KMS-11 (cell line): Measurements from ENCODE around the gene RPS27A.

Experiments used
- H2AFZ ChIP-seq: fragments of 200-600 bp; sonication (generic); 2 replicates; pipeline ENCODE4 v1.6.1; 2016; ENCODE audit warnings: antibody characterized with exemption, mixed run types, low read depth
- H3K27ac ChIP-seq: fragments of 200-600 bp; sonication (generic); 2 replicates; pipeline ENCODE4 v1.6.1; 2016; ENCODE audit warnings: mild to moderate bottlenecking, mixed run types
- H3K27me3 ChIP-seq: fragments of 200-600 bp; sonication (generic); 2 replicates; pipeline ENCODE4 v1.6.1; 2017; ENCODE audit warnings: mild to moderate bottlenecking, low read depth, mixed run types, moderate library complexity; ENCODE audit not compliant: insufficient read depth
- H3K36me3 ChIP-seq: fragments of 200-600 bp; sonication (generic); 2 replicates; pipeline ENCODE4 v1.6.1; 2017; ENCODE audit warnings: mild to moderate bottlenecking, mixed run types; ENCODE audit not compliant: insufficient read depth
- H3K4me1 ChIP-seq: fragments of 200-600 bp; sonication (generic); 2 replicates; pipeline ENCODE4 v1.6.1; 2016; ENCODE audit warnings: mild to moderate bottlenecking, low read depth, mixed run types; ENCODE audit not compliant: poor library complexity, severe bottlenecking
- H3K4me2 ChIP-seq: fragments of 200-600 bp; sonication (generic); 2 replicates; pipeline ENCODE4 v1.7.0; 2016; ENCODE audit warnings: mild to moderate bottlenecking, mixed run types
- H3K4me3 ChIP-seq: fragments of 200-600 bp; sonication (generic); IDR thresholded peaks from 2 replicates; pipeline ENCODE4 v1.6.1; 2017; ENCODE audit warnings: low read depth, low read length, mixed read lengths; ENCODE audit not compliant: insufficient read depth
- H3K79me2 ChIP-seq: fragments of 200-600 bp; sonication (generic); 2 replicates; pipeline ENCODE4 v1.6.1; 2016; ENCODE audit warnings: low read depth, mixed run types; ENCODE audit not compliant: insufficient read depth
- H3K9ac ChIP-seq: fragments of 200-600 bp; sonication (generic); 2 replicates; pipeline ENCODE4 v1.6.1; 2016; ENCODE audit warnings: mild to moderate bottlenecking, mixed run types
- H4K20me1 ChIP-seq: fragments of 200-600 bp; sonication (generic); 2 replicates; pipeline ENCODE4 v1.6.1; 2016; ENCODE audit warnings: mild to moderate bottlenecking, mixed run types; ENCODE audit not compliant: insufficient read depth
- TF ChIP-seq, protein P1 (sequence below): fragments of 200-600 bp; sonication (generic); conservative IDR thresholded peaks from 2 replicates; pipeline ENCODE4 v1.6.1; 2017; ENCODE audit warnings: low read depth, mild to moderate bottlenecking, antibody characterized with exemption, low read length, moderate library complexity, mixed read lengths

The RPS27A gene

DNA sequence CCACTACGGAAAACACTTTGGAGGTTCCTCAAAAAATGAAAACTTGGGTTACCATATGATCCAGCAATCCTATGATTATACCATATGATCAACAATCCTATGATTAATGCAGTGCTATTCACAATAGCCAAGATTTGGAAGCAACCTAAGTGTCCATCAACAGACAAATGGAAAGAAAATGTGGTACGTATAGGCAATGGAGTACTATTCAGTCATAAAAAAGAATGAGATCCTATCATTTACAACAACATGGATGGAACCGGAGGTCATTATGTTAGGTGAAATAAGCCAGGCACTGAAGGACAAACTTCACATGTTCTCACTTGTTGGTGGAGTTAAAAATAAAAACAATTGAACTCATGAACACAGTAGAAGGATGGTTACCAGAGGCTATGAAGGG is 28.0 kb upstream of the RPS27A start:
- Histone ChIP-seq H3K4me3 (no peak overlapping the region), H3K27ac (no peak overlapping the region), H3K36me3 (no peaks in the 10 kb centered on the region), H3K27me3 (no peaks in the 10 kb centered on the region), H3K4me1 (no peaks in the 10 kb centered on the region), H3K79me2 (no peaks in the 10 kb centered on the region), H3K4me2 (no peak overlapping the region), H4K20me1 (no peaks in the 10 kb centered on the region), H3K9ac (no peak overlapping the region), H2AFZ (no peak overlapping the region)
- TF ChIP-seq, protein P1, sequence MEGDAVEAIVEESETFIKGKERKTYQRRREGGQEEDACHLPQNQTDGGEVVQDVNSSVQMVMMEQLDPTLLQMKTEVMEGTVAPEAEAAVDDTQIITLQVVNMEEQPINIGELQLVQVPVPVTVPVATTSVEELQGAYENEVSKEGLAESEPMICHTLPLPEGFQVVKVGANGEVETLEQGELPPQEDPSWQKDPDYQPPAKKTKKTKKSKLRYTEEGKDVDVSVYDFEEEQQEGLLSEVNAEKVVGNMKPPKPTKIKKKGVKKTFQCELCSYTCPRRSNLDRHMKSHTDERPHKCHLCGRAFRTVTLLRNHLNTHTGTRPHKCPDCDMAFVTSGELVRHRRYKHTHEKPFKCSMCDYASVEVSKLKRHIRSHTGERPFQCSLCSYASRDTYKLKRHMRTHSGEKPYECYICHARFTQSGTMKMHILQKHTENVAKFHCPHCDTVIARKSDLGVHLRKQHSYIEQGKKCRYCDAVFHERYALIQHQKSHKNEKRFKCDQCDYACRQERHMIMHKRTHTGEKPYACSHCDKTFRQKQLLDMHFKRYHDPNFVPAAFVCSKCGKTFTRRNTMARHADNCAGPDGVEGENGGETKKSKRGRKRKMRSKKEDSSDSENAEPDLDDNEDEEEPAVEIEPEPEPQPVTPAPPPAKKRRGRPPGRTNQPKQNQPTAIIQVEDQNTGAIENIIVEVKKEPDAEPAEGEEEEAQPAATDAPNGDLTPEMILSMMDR, result no peak

DNA sequence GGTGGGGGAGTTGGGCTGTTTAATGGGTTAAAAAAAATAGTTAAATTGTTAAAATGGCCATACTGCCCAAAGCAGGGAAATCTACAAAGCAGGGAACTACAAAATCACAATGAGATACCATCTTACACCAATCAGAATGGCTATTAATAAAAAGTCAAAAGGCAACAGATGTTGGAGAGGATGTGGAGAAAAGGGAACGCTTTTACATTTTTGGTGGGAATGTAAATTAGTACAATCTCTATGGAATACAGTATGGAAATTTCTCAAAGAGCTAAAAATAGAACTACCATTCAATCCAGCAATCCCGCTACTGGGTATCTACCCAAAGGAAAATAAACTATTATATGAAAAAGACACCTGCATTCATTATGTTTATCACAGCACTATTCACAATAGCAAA is 27.5 kb upstream of the RPS27A start:
- TF ChIP-seq, protein P1, result no peak
- no peak overlapping the region for H3K9ac ChIP-seq
- no peak overlapping the region for H3K27ac ChIP-seq
- H3K27me3 ChIP-seq, result no peaks in the 10 kb centered on the region
- no peak overlapping the region for H2AFZ ChIP-seq
- no peak overlapping the region for H3K4me2 ChIP-seq
- no peaks in the 10 kb centered on the region for H3K79me2 ChIP-seq
- no peaks in the 10 kb centered on the region for H3K36me3 ChIP-seq
- no peak overlapping the region for H3K4me3 ChIP-seq
- no peaks in the 10 kb centered on the region for H4K20me1 ChIP-seq
- H3K4me1 ChIP-seq, result no peaks in the 10 kb centered on the region

DNA sequence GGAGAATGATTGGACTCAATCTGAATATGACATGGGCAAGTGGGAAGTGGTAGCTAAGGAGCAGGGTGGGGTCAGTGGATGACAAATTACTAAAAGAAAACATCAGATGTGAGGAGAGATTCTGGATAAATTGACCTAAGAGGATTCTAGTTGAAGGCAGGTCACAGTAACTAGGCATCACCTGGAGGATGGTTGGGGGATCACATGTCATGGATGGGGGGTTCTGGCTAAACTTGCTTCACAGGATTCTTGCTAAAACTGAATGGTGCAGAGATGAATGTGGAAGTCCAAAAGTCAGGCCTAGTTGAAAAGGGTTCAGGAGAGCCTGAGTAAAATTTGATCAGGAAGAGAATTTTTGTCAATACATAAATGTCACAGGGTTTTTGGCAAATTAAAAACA is 18.7 kb upstream of the RPS27A start:
- Histone ChIP-seq H3K79me2 (no peaks in the 10 kb centered on the region), H3K9ac (no peak overlapping the region), H3K27ac (no peak overlapping the region), H3K4me3 (no peak overlapping the region), H3K27me3 (no peaks in the 10 kb centered on the region), H3K4me1 (no peaks in the 10 kb centered on the region), H3K36me3 (no peaks in the 10 kb centered on the region), H3K4me2 (no peak overlapping the region), H4K20me1 (no peaks in the 10 kb centered on the region), H2AFZ (no peak overlapping the region)
- TF ChIP-seq, protein P1, result no peak

DNA sequence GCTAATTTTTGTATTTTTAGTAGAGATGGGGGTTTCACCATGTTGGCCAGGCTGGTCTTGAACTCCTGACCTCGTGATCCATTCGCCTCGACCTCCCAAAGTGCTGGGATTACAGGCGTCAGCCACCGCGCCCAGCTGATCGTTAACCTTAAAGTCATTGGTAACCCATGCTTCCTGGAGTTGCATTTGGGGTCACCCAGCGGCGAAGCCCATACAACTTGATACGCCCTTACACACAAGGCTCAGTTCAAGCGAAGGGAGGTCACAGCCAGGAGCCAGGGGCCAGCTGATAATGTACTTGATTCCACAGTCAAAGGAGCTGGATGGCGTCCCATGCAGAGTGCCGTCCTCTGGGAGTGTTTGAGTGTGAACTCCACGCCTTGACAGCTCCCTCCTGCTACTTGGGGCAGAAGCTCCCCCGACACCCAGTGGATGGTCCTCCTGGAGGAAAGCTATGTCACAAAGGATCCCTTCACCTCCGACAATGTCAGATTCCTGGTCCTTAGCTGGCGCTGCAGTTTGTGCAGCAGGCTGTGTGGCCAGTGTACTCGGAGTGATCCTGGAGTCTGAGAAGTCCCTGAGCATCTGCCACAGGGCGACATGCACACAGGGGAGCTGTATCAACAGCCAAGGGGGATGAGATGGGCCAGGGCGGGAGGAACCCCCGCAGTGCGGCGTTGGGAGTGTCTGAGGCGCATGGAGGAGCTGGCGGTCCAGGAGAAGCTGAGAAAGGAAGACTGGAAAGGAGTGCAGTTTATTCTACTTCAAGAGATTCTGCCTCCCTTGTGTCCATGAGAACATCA is 8.3 kb upstream of the RPS27A start:
- no peak overlapping the region for H3K4me2 ChIP-seq

More for the DNA sequence above, 8.3 kb upstream of the RPS27A start:
- no peak overlapping the region for H3K9ac ChIP-seq
- TF ChIP-seq, protein P1, result no peak
- no peaks in the 10 kb centered on the region for H4K20me1 ChIP-seq
- H3K36me3 ChIP-seq, result no peaks in the 10 kb centered on the region
- H3K79me2 ChIP-seq, result no peaks in the 10 kb centered on the region
- peaks cover 4% of the 10 kb centered on the region for H3K4me1 ChIP-seq
- no peak overlapping the region for H3K27ac ChIP-seq
- no peak overlapping the region for H3K4me3 ChIP-seq
- no peak overlapping the region for H2AFZ ChIP-seq
- no peaks in the 10 kb centered on the region for H3K27me3 ChIP-seq
